Measurements from ENCODE around the gene FOXS1.
"Not testable (repeated sequence)": the region's sequence is repeated elsewhere in the genome, so short reads cannot be mapped to it uniquely, and the experiment has no call there.

FOXS1 gene

GRCh38 chr20:31820228-31820627 is 25.2 kb downstream of the FOXS1 start:
- DNase-seq: no peak

GRCh38 chr20:31819083-31819784 is 26.2 kb downstream of the FOXS1 start, which contains the start of gene MYLK2:
Gene MYLK2, plus strand, starts transcription at chr20:31819356. Its CDS starts 225 bp downstream, at chr20:31819581.
- peak; percentile 53 for DNase-seq

- DNase-seq: no peak
These were observed 27.0 kb downstream of the FOXS1 start for GRCh38 chr20:31818376-31818908.

- no peak for DNase-seq
These were observed 27.9 kb downstream of the FOXS1 start for GRCh38 chr20:31817461-31817860.

GRCh38 chr20:31816221-31816620 is 29.2 kb downstream of the FOXS1 start:
- no peak for DNase-seq

- peak; percentile 22 for DNase-seq
These were observed 29.8 kb downstream of the FOXS1 start for GRCh38 chr20:31815408-31816188.

GRCh38 chr20:31814142-31814541 is 31.3 kb downstream of the FOXS1 start:
- not testable (repeated sequence) for DNase-seq

- DNase-seq: no peak
These were observed 31.8 kb downstream of the FOXS1 start for GRCh38 chr20:31813611-31814010.

- DNase-seq: no peak
These were observed 33.3 kb downstream of the FOXS1 start for GRCh38 chr20:31811796-31812728.

- DNase-seq: no peak
These were observed 34.2 kb downstream of the FOXS1 start for GRCh38 chr20:31811198-31811597.

GRCh38 chr20:31809661-31810060 is 35.7 kb downstream of the FOXS1 start:
- no peak for DNase-seq

GRCh38 chr20:31808481-31808880 is 36.9 kb downstream of the FOXS1 start:
- no peak for DNase-seq

- no peak for DNase-seq
These were observed 38.6 kb downstream of the FOXS1 start for GRCh38 chr20:31806564-31807355.

- no peak for DNase-seq
These were observed 41.7 kb downstream of the FOXS1 start for GRCh38 chr20:31803552-31804291.

- no peak for DNase-seq
These were observed 43.9 kb downstream of the FOXS1 start for GRCh38 chr20:31801508-31801907.

GRCh38 chr20:31797364-31797763 is 48.0 kb downstream of the FOXS1 start:
- DNase-seq: no peak
